GM19324 (cell line): ENCODE results near the gene ARID5B.

Experiments
- ATAC-seq: cut with Tn5 transposase; IDR thresholded peaks from one replicate; pipeline ENCODE4 v1.9.1; 2021; ENCODE audit warnings: mild to moderate bottlenecking, moderate library complexity; ENCODE audit not compliant: unreplicated experiment, low FRiP score

The ARID5B gene

DNA sequence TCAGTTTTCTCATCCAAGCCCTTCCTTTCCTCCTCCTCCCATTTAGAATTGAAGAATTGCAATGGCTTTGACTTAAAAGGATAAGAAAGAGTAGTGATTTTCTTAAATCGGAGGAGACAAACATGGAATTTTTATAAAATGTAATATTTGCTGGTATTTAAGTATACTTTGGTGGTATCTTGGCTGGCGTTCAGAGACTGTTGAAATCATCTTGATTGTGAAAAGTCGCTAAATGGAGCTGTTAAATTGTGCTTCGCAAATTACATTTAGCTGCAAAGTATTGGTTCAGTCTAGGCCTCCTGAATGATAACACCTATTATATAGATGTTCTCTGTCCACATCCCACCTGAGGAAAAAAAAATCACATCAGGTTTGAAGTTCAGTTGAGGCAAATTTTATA lies 81.8 kb downstream of the ARID5B start:
- ATAC-seq = no peak

DNA sequence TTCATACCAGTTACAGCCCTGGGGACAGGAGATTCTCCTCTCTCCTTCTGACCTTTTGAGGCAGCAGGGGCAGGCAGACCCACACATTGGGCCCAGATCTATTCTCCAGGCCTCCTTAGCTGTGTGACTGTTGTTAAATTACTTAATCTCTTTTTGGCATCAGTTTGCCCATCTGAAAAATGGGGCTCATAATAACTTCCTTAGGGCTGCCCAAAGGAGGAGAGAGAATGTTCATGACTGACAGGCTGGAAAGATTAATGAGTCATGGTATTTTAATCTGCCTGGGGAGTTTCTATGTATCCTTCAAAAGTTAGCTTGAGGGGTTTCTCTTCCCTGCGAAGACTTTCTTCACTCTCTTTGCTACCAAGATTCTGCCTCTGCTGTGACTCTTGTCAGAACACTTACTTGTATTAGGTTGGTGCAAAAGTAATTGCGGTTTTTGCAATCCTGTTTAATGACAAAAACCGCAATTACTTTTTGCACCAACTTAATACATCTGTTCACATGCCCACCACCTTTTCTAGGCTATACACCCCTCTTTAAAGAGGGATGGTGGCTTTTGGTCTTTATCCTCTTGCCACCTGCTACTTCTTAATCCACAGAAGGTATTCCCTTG lies 83.4 kb downstream of the ARID5B start:
- ATAC-seq = no peak

DNA sequence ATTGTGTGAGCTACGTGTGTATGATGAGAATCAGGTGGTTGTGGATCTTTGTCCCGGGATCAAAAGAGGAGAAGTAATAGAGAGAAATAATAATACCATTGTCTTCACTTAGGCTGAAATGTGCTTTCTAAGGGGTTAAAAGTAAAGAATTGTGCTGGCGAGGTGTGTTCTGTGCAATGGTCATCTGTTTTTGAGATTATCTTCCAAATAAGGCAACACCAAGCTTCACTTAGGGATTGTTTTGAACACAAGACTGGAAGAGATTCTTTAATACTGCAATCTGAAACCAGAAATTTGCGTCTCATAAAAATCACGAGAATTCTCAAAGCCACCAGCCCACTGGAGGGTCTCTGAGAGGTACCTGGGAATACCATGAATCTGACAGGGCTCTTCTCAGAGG lies 84.2 kb downstream of the ARID5B start:
- no peak for ATAC-seq

DNA sequence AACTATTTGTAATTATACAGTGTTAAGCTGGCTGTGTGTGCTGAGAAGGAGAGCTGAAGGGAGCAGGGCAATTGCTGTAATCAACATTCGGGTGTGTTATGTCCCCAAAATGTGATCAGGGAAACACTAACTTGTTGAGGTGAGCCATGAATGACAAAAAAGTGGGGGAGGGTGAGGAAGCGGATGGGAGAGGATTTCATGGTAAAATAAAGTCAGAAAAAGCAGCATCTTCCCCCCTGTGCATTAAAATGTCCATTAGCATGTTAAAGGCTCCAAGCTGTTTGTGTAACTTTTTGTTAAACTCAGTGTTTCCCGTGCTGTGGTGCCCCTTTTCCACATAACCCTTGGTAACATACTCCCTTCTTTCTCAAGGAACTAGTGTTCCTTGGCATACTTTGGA lies 84.9 kb downstream of the ARID5B start:
- ATAC-seq = no peak

DNA sequence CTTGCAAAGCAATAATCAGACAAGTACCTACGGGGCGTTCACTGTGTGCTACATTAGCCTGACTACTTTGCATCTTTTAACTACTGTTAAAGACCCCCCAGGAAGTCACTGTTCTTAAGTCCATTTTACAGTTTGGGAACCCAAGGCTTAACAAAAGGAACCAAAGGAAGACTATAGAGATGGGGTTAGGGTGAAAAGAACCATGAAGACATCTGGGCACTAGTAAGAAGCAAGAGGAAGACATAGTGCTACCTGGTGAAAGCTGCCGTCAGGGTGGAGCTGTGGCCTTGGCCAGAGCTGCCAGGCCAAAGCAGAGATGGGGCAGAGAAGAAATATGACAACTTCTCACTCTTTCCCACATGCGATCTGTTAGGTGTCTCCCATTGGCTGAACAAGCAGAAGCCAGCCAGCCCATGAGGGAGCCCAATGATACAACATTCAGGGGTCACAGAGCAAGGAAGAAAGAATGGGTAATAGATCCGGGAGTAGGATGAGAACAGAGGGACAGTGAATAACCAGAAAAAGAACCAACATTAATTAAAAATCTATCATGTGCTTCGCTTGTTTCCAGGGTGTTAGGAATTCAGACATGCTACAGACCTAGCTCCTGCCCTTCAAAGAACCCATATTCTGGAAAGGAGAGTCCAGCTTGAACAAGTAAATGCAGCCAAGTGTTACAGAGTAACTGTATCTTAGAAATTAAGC lies 85.4 kb downstream of the ARID5B start:
- no peak for ATAC-seq

DNA sequence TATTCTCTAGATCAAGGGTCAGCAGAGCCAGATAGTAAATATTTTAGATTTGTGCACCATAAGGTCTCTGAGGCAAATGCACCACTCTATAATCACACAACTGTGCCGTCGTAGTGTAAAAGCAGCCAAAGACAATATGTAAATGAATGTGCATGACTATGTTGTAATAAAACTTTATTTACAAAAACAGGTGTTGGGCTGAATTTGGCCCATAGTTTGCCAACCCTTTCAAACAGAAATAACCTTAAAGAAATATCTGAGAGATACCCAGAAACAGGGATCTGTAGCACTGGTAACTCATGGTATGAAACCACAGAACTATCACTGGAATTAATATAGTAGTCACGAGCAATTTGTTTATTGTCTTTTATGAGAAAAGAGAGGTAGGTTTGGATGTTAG lies 86.0 kb downstream of the ARID5B start:
- ATAC-seq = peak; percentile 24

DNA sequence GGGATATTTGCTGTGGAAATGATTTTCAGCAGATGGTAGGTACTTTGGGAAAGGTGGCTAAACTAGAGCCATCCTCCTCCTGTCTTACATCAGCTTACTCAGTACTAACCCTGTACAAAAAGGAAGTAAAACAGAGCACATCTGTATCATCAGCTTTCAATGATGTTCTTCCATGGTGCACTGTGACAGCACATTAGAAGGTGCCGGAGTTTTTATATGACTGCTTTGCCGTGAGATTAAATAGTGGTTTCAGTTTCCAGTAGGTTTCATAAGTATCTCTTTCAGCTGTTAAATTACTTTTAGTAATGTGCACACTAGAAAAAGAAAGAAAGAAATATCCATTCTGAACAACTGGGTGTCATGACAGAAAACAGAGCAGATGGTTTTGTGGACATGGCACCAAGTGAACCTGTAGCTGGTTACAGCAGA lies 86.5 kb downstream of the ARID5B start:
- peak; percentile 97 for ATAC-seq

DNA sequence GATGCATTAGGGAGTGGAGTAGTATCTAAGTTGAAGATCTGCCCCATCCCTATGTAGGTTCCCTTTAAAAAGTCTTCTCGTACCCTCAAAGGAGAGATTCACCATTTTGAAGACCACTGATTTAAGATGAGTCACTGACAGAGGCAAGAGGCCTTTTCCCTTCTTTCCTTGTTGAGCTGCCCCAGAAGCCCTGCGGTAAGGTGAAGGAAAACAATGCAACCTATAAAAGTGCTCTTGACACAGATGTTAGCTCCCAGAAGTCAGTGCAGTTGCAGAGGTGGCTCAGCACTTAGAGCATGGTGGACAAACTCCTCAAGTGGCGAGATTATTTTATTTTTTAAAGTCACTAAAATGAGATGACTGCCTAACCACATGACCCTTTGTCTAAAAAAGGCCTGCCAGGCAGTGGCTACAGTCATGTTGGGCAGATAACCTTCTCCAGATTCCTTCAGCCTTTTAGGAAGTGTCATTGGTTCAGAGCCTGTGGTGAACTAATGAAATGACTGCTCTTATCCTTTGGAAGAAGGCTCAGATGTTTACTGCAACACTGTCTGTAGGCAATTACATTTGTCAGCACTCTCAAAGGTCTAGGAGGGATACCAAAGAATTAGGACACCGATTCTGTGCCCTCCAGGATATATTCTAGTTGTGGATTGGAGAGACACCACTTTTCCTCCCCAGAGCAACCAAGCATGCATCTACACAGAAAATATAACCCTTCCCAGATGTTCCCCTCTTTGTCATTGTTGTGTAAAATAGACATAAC lies 88.7 kb downstream of the ARID5B start:
- ATAC-seq = no peak

DNA sequence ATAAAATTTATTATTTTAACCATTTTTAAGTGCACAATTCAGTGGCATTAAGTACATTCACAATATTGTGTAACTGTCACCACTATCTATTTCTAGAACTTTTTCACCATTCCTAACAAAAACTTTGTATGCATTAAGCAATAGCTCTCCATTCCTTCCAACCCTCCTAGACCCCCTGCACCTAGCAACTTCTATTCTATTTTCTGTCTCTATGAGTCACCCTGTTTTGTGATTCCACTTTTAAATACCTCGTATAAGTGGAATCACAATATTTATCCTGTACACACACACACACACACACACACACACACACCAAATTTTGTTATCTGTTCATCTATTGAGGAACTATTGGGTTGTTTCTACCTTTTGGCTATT lies 89.2 kb downstream of the ARID5B start:
- no peak for ATAC-seq

DNA sequence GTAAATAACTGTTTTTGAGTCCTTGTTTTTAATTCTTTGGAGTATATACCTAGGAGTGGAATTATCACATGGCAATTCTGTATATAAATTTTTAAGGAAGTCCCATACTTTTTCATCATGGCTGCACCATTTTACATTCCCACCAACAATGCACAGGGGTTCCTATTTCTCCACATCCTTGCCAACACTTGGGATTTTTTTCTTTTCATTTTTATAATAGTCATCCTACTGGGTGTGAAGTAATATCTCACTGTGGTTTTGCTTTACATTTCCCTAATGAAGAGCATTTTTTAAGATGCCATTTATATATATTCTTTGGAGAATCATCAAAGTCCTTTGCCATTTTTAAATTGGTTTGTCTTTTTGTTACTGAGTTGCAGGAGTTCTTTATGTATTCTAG lies 89.7 kb downstream of the ARID5B start:
- no peak for ATAC-seq

DNA sequence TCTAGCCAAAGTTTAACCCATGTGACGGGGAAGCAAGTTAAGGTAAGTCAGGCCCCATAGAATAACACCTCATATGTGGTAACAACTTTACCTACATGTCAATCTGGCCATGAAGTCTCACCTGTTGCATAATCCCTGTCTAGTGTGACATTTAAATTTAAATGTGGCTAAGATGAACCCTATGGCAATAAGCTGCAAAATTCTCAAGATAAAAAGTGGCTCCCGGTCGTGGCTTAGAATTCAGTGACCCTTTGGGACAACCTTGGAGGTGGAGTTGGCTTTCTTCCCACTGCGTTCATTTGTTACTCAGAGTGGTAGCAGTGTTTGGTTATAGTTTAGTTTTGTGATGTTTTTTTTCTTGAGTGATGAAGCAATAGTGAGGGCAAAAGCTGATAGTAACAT lies 90.6 kb downstream of the ARID5B start:
- ATAC-seq = no peak

DNA sequence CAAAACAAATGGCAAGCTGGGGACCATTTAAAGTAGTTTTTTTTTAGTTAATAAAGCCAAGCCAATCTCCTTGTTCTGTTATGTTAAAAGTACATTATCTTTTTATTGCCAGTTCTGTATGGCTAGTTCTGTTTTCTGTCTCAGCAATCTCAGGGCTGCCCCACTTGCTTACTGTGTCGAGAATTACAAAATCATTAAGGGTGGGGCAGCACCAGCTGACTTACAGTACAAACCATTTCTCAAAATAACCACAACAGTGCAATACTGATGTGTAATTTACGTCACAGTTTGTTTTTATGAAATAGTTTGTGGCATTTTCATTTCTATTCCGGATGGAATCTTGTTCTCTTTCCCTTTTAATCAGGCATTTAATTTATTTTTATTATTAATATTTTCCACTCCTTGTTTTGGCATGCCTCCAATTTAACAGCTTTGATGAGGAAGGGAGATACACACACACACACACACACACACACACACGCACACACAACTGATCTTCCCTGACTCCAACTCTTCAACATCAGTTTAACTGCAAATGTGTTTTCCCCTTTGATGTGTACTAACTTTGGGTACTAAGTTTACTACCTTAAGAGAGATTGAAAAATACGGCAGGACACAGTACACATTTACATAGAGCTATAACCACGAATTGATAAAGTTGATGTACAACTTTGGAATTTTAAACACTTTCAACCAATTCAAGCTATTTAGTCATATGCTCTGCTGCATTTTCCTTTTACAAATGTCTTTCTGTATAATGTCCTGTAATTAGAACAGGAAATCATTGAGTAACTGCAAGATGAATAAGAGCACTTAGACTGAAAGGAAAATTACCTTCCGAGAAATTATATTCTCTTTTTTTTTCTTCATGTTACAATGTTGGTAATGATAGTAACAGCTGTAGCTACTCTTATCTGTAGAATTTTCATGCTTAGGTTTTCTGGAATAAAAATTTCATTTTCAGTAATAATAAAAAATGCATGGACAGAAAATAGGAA lies 91.5 kb downstream of the ARID5B start:
- ATAC-seq = no peak

DNA sequence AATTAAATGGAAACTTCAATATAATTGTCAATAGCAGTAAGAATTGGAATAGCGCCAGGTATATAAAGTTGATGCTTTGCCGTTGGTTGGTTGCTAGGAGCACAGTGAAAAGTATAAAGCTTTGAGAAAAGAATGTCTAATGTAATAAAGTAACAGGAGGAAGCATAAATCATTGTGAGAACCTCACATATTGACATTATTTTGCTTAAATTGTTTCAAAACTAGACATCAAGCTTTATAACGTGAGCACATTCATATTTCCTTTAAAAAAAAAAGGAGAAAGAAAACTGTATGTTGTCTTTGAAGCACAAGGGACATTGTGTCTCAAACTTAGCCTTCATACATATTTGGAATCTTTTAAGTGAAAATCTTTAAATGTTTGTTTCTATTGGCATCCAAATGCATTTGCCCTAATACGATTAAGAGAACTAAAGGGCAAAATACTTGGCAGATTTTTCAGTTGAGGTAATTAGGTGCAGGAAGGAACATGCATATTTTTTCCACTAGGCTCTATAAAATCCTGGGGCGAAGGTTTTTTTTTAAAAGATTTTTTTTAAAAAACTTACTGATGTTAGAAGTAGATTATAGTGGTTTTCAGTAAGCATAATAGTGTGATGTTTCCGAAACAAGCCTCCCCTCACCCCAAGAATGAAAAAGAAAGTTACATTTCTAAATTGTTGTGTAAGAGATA lies 92.4 kb downstream of the ARID5B start:
- no peak for ATAC-seq

DNA sequence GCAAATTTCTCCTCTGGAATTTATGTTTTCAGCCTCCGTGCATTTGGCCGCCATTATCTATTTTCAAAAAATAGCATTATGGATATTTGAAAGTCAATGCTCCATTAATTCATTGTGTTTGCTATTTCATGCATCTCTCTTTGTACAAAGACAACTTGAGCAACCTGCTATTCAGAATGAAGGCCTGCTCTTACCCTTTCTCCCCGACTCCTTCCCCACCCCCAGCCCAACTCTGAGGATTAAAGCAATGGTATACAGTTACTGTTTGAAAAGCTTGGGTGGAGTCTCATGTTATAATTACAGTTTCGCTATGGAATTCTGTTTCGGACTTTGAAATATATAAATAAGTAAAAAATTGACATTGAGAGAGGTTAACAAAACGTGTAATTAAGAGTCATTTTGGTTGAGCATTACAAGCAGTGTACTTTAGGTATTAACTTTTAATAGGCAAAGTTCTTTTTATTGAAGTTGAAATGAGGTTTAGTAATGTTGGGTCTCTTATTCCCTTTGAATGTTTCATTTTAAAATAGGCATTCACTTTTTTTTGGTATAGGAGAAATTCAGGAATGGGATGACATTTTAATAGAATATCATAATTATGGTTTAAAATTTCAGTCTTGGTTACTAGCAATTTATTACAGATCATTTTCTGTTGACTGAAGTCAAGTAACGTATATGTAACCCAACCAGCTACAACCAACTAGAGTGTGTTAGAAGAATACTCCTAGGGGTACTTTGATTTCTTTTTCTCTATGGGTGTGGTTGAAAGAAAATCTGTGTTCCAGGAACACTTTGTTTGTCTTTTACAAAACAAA lies 93.1 kb downstream of the ARID5B start:
- ATAC-seq = no peak

DNA sequence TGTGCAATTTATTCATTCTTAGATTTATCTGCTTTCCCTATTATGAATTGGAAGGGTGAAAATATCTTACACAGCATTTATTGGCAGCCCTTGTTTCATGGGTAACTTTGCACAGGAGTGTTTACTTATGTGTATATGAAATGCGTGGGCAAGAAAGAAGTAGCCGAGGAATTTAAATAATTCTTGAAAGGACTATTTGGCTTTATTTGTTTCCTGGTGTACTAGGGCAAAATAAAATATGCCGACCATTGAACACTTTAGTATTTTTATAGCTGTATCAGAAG lies 93.7 kb downstream of the ARID5B start:
- ATAC-seq = no peak

DNA sequence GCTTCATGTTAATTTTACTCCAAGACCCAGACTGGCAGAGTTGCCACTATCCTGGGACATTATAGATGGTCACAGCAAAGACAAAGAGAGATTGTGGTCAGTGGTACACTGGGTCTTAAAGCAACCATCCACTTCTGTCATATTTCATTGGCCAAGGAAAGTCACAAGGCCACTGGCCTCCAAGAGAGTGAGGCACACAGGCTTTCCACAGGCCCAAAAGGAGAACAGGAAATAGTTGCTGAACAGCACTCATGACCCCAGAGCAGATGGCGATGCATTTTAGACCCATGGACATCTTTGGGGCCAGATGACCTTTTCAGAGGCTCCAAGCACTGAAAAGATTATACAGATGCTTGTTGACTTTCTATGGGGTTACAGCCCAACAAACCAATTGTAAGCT lies 97.4 kb downstream of the ARID5B start:
- no peak for ATAC-seq

DNA sequence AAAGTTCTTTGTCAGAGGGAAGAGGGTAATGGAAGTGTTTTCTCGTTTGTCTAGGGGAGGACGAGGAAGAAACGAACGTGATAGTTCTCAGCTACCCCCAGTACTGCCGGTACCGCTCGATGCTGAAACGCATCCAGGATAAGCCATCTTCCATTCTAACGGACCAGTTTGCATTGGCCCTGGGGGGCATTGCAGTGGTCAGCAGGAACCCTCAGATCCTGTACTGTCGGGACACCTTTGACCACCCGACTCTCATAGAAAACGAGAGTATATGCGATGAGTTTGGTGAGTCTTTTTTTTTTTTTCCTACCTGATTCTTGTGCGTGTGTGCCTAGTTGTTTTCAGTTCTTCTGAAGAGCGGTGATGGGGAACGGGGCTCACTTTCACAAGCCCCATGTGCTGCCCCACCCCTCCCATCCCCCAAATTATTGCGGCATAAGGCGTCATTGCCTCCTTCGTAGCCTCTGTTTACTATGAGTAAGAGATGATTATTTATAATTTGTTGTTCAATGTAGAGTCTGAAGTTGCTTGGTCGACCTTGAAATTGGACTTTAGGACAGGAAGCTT lies 98.6 kb downstream of the ARID5B start:
- peak; percentile 83 for ATAC-seq

DNA sequence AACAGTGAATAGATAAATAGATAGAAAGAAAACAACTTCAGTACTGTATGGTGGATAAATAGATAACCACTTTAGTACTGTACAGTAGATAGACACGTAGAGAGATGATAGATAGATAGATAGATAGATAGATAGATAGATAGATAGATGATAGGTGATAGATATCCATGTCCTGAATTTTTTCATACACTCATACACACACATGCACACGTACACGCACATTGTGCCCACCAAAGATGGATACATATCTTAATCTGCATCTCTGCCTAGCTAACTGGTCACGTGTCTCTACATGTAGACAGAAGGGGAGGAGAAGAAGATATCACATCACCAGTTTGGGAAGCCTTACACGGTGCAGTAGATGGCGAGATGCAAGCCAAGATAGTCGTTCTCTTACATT lies 99.2 kb downstream of the ARID5B start:
- ATAC-seq = no peak

DNA sequence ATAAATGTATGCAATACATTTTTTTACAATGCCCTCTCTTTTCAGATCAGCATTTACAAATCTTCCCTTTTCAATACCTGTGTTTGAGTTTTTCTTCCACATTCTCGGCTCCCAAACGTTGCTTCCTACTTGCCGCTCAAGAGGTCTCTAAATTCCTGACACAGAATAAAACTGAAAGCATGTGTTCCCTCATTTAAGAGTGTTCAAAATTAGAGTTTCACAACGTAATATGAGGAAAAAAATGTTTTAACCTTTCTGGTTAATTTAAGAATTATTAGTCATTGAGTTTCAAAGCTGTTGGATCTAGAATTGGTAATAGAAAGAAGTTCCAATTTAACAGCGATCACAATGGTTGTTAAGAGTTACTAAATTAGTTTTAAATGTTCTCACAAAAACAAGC lies 100.4 kb downstream of the ARID5B start:
- no peak for ATAC-seq
